GM23338 (cell line): ENCODE data around the gene UNC13A. TPM values are rescaled to one million over a fixed set of nuclear protein-coding genes. Genes with fewer than 3 reads are reported as not detected.

ENCODE experiments used
- ATAC-seq: fragments of 200-7000 bp; cut with Tn5 transposase; 3 replicates; pipeline ENCODE4 v1.9.1; 2020
- DNase-seq: peaks from one replicate; pipeline ENCODE4 v3.0.0-alpha.2; 2015; ENCODE audit warnings: low spot score
- H2AFZ ChIP-seq: fragments of 200-600 bp; sonication (generic); 2 replicates; pipeline ENCODE4 v1.8.0; 2016; ENCODE audit warnings: antibody characterized with exemption, mild to moderate bottlenecking, moderate library complexity
- H3F3A ChIP-seq: fragments of 200-600 bp; sonication (generic); replicated peaks from 2 replicates; pipeline ENCODE4 v1.8.0; 2017; ENCODE audit warnings: antibody characterized with exemption, mixed run types, low read depth
- H3K27ac ChIP-seq: fragments of 200-600 bp; sonication (generic); 2 replicates; pipeline ENCODE4 v1.6.1; 2016; ENCODE audit warnings: low read depth
- H3K27me3 ChIP-seq: fragments of 200-600 bp; sonication (generic); 2 replicates; pipeline ENCODE4 v1.8.0; 2016; ENCODE audit warnings: mild to moderate bottlenecking, mixed run types, moderate library complexity; ENCODE audit not compliant: insufficient read depth
- H3K36me3 ChIP-seq: fragments of 200-600 bp; sonication (generic); 2 replicates; pipeline ENCODE4 v1.8.0; 2016; ENCODE audit warnings: mild to moderate bottlenecking; ENCODE audit not compliant: insufficient read depth
- H3K4me1 ChIP-seq: fragments of 200-600 bp; sonication (generic); 2 replicates; pipeline ENCODE4 v1.8.0; 2016; ENCODE audit warnings: mild to moderate bottlenecking, moderate library complexity; ENCODE audit not compliant: insufficient read depth
- H3K4me2 ChIP-seq: fragments of 200-600 bp; sonication (generic); 2 replicates; pipeline ENCODE4 v1.7.1; 2017; ENCODE audit warnings: mixed run types
- H3K4me3 ChIP-seq: fragments of 200-600 bp; sonication (generic); 2 replicates; pipeline ENCODE4 v1.6.1; 2016; ENCODE audit warnings: mixed run types
- H3K79me2 ChIP-seq: fragments of 200-600 bp; sonication (generic); replicated peaks from 2 replicates; pipeline ENCODE4 v1.8.0; 2017; ENCODE audit warnings: mild to moderate bottlenecking; ENCODE audit not compliant: insufficient read depth
- H3K9me2 ChIP-seq: fragments of 200-600 bp; sonication (generic); 2 replicates; pipeline ENCODE4 v1.8.0; 2017; ENCODE audit not compliant: insufficient read depth
- H4K20me1 ChIP-seq: fragments of 200-600 bp; sonication (generic); replicated peaks from 2 replicates; pipeline ENCODE4 v1.8.0; 2017; ENCODE audit warnings: mild to moderate bottlenecking; ENCODE audit not compliant: insufficient read depth
- H3K27ac Mint-ChIP-seq: 2 replicates; pipeline ENCODE4 v1.8.0; 2020; ENCODE audit warnings: inconsistent platforms, mild to moderate bottlenecking, moderate library complexity, mixed read lengths
- H3K27me3 Mint-ChIP-seq: 3 replicates; pipeline ENCODE4 v1.8.0; 2022; ENCODE audit warnings: low read depth, mild to moderate bottlenecking, moderate library complexity, mixed read lengths, inconsistent platforms; ENCODE audit not compliant: insufficient read depth, poor library complexity
- H3K36me3 Mint-ChIP-seq: 3 replicates; pipeline ENCODE4 v1.8.0; 2021; ENCODE audit warnings: low read depth, mild to moderate bottlenecking, inconsistent platforms, moderate library complexity, mixed read lengths
- H3K4me1 Mint-ChIP-seq: 3 replicates; pipeline ENCODE4 v1.8.0; 2020; ENCODE audit warnings: mild to moderate bottlenecking, inconsistent platforms, mixed read lengths
- H3K4me3 Mint-ChIP-seq: 3 replicates; pipeline ENCODE4 v1.8.0; 2021; ENCODE audit warnings: moderate library complexity, mild to moderate bottlenecking, inconsistent platforms, mixed read lengths
- H3K9me3 Mint-ChIP-seq: 3 replicates; pipeline ENCODE4 v1.8.0; 2020; ENCODE audit warnings: moderate library complexity, mild to moderate bottlenecking, inconsistent platforms, mixed read lengths
- CREB1 ChIP-seq: fragments of 250-450 bp; sonication (Bioruptor Pico); IDR thresholded peaks from 2 replicates; pipeline ENCODE4 v1.5.0; 2020; ENCODE audit warnings: low read depth, mild to moderate bottlenecking, moderate library complexity
- CTCF ChIP-seq, 2 experiments: fragments of 200-600 bp in 1 of 2; sonication (generic) in 1 of 2; conservative IDR thresholded peaks; 2 replicates each; pipeline versions ENCODE4 v1.5.1 to v1.6.1; 2016 to 2017; ENCODE audit warnings: antibody characterized with exemption in 2 of 2, low read depth in 2 of 2, mild to moderate bottlenecking in 2 of 2, moderate library complexity in 1 of 2
- EZH2 ChIP-seq: fragments of 200-600 bp; sonication (generic); IDR thresholded peaks from one replicate; pipeline ENCODE4 v1.8.0; 2017; ENCODE audit warnings: antibody characterized with exemption, mild to moderate bottlenecking, low read depth; ENCODE audit not compliant: unreplicated experiment
- EZH2phosphoT487 ChIP-seq: fragments of 200-600 bp; sonication (generic); IDR thresholded peaks from one replicate; pipeline ENCODE4 v1.8.1; 2018; ENCODE audit warnings: antibody characterized with exemption; ENCODE audit not compliant: unreplicated experiment
- JUNB ChIP-seq: IDR thresholded peaks from one replicate; pipeline ENCODE4 v1.6.1; 2016; ENCODE audit warnings: antibody characterized with exemption; ENCODE audit not compliant: unreplicated experiment
- NANOG ChIP-seq: IDR thresholded peaks from 2 replicates; pipeline ENCODE4 v1.6.1; 2016; ENCODE audit warnings: antibody characterized with exemption, borderline replicate concordance
- POLR2AphosphoS5 ChIP-seq: IDR thresholded peaks from 2 replicates; pipeline ENCODE4 v1.6.1; 2016; ENCODE audit warnings: antibody characterized with exemption, low read depth
- STAT1 ChIP-seq: IDR thresholded peaks from one replicate; pipeline ENCODE4 v1.6.1; 2016; ENCODE audit warnings: antibody characterized with exemption; ENCODE audit not compliant: unreplicated experiment
- ZNF114 ChIP-seq: fragments of 250-450 bp; sonication (Bioruptor Pico); IDR thresholded peaks from 2 replicates; pipeline ENCODE4 v1.5.0; 2020; ENCODE audit warnings: mild to moderate bottlenecking, moderate library complexity
- ZNF331 ChIP-seq: fragments of 250-450 bp; sonication (Bioruptor Pico); IDR thresholded peaks from 2 replicates; pipeline ENCODE4 v1.5.0; 2020; ENCODE audit warnings: low read depth, mild to moderate bottlenecking, moderate library complexity
- polyA plus RNA-seq: library from polyadenylated mRNA; unstranded; fragments of >200 nt; fragmentation: Nextera tagmentation; extraction: Ambion mirVana; gene quantifications from 2 replicates; pipeline ENCODE4 v1.2.1, GENCODE V29; 2016
- total RNA-seq: library from RNA; depleted of rRNA; stranded (reverse); fragments of >200 nt; shearing (Covaris generic); gene quantifications from 2 replicates; pipeline ENCODE4 v1.2.3, GENCODE V29; 2014
- TF ChIP-seq, protein P1 (sequence below): fragments of 250-450 bp; sonication (Bioruptor Pico); IDR thresholded peaks from 2 replicates; pipeline ENCODE4 v1.5.0; 2020; ENCODE audit warnings: mild to moderate bottlenecking, moderate library complexity
- TF ChIP-seq, protein P2 (sequence below): IDR thresholded peaks from one replicate; pipeline ENCODE4 v1.6.1; 2018; ENCODE audit warnings: antibody characterized with exemption; ENCODE audit not compliant: unreplicated experiment
- TF ChIP-seq, protein P3 (sequence below): IDR thresholded peaks from 2 replicates; pipeline ENCODE4 v1.6.1; 2016; ENCODE audit warnings: antibody characterized with exemption

UNC13A gene
- total and polyA plus RNA-seq, 2 experiments from 2014 or later: 9.5 to 30.4 TPM

- no peaks in the 10 kb centered on the region for H3K9me2 ChIP-seq
- no peaks in the 10 kb centered on the region for H3K27me3 ChIP-seq
- peaks cover 70% of the 10 kb centered on the region for H3K36me3 Mint-ChIP-seq
- no peaks in the 10 kb centered on the region for H3K4me1 ChIP-seq
- no peak for DNase-seq
- peaks cover 51% of the 10 kb centered on the region for H3K79me2 ChIP-seq
- no peak for ATAC-seq
- H3F3A ChIP-seq: no peaks in the 10 kb centered on the region
- H3K27me3 Mint-ChIP-seq: peaks cover 7% of the 10 kb centered on the region
- H3K4me3 ChIP-seq: no peak overlapping the region
- H3K4me1 Mint-ChIP-seq: no peaks in the 10 kb centered on the region
- H3K27ac ChIP-seq: no peak overlapping the region
- no peaks in the 10 kb centered on the region; the same call in 2 of the 3 replicates for H3K9me3 Mint-ChIP-seq
- H4K20me1 ChIP-seq: peaks cover 47% of the 10 kb centered on the region
- peaks cover 29% of the 10 kb centered on the region for H3K36me3 ChIP-seq
- no peak overlapping the region for H3K4me2 ChIP-seq
- no peak overlapping the region for H3K4me3 Mint-ChIP-seq
- no peak overlapping the region for H3K27ac Mint-ChIP-seq
- TF ChIP-seq, protein P1, sequence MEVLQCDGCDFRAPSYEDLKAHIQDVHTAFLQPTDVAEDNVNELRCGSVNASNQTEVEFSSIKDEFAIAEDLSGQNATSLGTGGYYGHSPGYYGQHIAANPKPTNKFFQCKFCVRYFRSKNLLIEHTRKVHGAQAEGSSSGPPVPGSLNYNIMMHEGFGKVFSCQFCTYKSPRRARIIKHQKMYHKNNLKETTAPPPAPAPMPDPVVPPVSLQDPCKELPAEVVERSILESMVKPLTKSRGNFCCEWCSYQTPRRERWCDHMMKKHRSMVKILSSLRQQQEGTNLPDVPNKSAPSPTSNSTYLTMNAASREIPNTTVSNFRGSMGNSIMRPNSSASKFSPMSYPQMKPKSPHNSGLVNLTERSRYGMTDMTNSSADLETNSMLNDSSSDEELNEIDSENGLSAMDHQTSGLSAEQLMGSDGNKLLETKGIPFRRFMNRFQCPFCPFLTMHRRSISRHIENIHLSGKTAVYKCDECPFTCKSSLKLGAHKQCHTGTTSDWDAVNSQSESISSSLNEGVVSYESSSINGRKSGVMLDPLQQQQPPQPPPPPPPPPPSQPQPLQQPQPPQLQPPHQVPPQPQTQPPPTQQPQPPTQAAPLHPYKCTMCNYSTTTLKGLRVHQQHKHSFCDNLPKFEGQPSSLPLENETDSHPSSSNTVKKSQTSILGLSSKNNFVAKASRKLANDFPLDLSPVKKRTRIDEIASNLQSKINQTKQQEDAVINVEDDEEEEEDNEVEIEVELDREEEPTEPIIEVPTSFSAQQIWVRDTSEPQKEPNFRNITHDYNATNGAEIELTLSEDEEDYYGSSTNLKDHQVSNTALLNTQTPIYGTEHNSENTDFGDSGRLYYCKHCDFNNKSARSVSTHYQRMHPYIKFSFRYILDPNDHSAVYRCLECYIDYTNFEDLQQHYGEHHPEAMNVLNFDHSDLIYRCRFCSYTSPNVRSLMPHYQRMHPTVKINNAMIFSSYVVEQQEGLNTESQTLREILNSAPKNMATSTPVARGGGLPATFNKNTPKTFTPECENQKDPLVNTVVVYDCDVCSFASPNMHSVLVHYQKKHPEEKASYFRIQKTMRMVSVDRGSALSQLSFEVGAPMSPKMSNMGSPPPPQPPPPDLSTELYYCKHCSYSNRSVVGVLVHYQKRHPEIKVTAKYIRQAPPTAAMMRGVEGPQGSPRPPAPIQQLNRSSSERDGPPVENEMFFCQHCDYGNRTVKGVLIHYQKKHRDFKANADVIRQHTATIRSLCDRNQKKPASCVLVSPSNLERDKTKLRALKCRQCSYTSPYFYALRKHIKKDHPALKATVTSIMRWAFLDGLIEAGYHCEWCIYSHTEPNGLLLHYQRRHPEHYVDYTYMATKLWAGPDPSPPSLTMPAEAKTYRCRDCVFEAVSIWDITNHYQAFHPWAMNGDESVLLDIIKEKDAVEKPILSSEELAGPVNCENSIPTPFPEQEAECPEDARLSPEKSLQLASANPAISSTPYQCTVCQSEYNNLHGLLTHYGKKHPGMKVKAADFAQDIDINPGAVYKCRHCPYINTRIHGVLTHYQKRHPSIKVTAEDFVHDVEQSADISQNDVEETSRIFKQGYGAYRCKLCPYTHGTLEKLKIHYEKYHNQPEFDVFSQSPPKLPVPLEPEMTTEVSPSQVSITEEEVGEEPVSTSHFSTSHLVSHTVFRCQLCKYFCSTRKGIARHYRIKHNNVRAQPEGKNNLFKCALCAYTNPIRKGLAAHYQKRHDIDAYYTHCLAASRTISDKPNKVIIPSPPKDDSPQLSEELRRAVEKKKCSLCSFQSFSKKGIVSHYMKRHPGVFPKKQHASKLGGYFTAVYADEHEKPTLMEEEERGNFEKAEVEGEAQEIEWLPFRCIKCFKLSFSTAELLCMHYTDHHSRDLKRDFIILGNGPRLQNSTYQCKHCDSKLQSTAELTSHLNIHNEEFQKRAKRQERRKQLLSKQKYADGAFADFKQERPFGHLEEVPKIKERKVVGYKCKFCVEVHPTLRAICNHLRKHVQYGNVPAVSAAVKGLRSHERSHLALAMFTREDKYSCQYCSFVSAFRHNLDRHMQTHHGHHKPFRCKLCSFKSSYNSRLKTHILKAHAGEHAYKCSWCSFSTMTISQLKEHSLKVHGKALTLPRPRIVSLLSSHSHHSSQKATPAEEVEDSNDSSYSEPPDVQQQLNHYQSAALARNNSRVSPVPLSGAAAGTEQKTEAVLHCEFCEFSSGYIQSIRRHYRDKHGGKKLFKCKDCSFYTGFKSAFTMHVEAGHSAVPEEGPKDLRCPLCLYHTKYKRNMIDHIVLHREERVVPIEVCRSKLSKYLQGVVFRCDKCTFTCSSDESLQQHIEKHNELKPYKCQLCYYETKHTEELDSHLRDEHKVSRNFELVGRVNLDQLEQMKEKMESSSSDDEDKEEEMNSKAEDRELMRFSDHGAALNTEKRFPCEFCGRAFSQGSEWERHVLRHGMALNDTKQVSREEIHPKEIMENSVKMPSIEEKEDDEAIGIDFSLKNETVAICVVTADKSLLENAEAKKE: no peak
- no peak for TF ChIP-seq ZNF114 (CRISPR knock-in tag)
- TF ChIP-seq, protein P2, sequence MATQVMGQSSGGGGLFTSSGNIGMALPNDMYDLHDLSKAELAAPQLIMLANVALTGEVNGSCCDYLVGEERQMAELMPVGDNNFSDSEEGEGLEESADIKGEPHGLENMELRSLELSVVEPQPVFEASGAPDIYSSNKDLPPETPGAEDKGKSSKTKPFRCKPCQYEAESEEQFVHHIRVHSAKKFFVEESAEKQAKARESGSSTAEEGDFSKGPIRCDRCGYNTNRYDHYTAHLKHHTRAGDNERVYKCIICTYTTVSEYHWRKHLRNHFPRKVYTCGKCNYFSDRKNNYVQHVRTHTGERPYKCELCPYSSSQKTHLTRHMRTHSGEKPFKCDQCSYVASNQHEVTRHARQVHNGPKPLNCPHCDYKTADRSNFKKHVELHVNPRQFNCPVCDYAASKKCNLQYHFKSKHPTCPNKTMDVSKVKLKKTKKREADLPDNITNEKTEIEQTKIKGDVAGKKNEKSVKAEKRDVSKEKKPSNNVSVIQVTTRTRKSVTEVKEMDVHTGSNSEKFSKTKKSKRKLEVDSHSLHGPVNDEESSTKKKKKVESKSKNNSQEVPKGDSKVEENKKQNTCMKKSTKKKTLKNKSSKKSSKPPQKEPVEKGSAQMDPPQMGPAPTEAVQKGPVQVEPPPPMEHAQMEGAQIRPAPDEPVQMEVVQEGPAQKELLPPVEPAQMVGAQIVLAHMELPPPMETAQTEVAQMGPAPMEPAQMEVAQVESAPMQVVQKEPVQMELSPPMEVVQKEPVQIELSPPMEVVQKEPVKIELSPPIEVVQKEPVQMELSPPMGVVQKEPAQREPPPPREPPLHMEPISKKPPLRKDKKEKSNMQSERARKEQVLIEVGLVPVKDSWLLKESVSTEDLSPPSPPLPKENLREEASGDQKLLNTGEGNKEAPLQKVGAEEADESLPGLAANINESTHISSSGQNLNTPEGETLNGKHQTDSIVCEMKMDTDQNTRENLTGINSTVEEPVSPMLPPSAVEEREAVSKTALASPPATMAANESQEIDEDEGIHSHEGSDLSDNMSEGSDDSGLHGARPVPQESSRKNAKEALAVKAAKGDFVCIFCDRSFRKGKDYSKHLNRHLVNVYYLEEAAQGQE: no peak
- TF ChIP-seq, protein P3, sequence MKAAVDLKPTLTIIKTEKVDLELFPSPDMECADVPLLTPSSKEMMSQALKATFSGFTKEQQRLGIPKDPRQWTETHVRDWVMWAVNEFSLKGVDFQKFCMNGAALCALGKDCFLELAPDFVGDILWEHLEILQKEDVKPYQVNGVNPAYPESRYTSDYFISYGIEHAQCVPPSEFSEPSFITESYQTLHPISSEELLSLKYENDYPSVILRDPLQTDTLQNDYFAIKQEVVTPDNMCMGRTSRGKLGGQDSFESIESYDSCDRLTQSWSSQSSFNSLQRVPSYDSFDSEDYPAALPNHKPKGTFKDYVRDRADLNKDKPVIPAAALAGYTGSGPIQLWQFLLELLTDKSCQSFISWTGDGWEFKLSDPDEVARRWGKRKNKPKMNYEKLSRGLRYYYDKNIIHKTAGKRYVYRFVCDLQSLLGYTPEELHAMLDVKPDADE: no peak
- no peak for TF ChIP-seq EZH2
- TF ChIP-seq CREB1 (CRISPR knock-in tag): no peak
- TF ChIP-seq STAT1: no peak
- TF ChIP-seq CTCF (conservative IDR thresholded peaks at IDR 0.05; ENCODE audit: low read depth in 2 of 2): no peak
- TF ChIP-seq POLR2AphosphoS5: no peak
- TF ChIP-seq ZNF331 (CRISPR knock-in tag): no peak
- TF ChIP-seq EZH2phosphoT487: no peak
- no peak for TF ChIP-seq JUNB
- TF ChIP-seq NANOG: no peak
- H2AFZ ChIP-seq: no peak overlapping the region
Observed at GRCh38 chr19:17727843-17728242, 39.7 kb upstream of the UNC13A start.
